ENCODE measurements around the gene TEF. TPM values are rescaled to one million over a fixed set of nuclear protein-coding genes. Genes with fewer than 3 reads are reported as not detected.

TEF gene
- polyA plus RNA-seq, 1 experiment: 28.7 TPM

GRCh38 chr22:41347066-41347859 lies 34.5 kb upstream of the TEF start:
- TF ChIP-seq CTCF (IDR thresholded peaks at IDR 0.05; ENCODE audit: insufficient read depth, low read depth, low read length): no peak
- H3K4me3 ChIP-seq (ENCODE audit: low read depth, low read length): no peak overlapping the region
- POLR2A ChIA-PET: no interaction called here
- no peaks in the 10 kb centered on the region for H3K27me3 ChIP-seq (ENCODE audit: control insufficient read depth, insufficient read depth, low read length)
- peaks cover 55% of the 10 kb centered on the region for H3K36me3 ChIP-seq (ENCODE audit: control insufficient read depth, insufficient read depth, low read length)
- CTCF ChIA-PET: interaction anchor here (1.7 kb wide), 1 partner anchor 13 kb away, joined by 5 read pairs; no protein-coding TSS in a partner anchor
- no peak for DNase-seq (ENCODE audit: low read depth)

GRCh38 chr22:41348964-41349484 lies 32.7 kb upstream of the TEF start:
- CTCF ChIA-PET: interaction anchor here (1.4 kb wide), 1 partner anchor 169 kb away, joined by 4 read pairs; no protein-coding TSS in a partner anchor
- TF ChIP-seq CTCF (IDR thresholded peaks at IDR 0.05; ENCODE audit: insufficient read depth, low read depth, low read length): no peak
- Histone ChIP-seq H3K27me3 (ENCODE audit: control insufficient read depth, insufficient read depth, low read length) (no peaks in the 10 kb centered on the region), H3K36me3 (ENCODE audit: control insufficient read depth, insufficient read depth, low read length) (peaks cover 48% of the 10 kb centered on the region), H3K4me3 (ENCODE audit: low read depth, low read length) (no peak overlapping the region)
- POLR2A ChIA-PET: no interaction called here
- DNase-seq (ENCODE audit: low read depth): no peak

- POLR2A ChIA-PET: no interaction called here
- Histone ChIP-seq H3K27me3 (ENCODE audit: control insufficient read depth, insufficient read depth, low read length) (no peaks in the 10 kb centered on the region), H3K4me3 (ENCODE audit: low read depth, low read length) (no peak overlapping the region), H3K36me3 (ENCODE audit: control insufficient read depth, insufficient read depth, low read length) (peaks cover 48% of the 10 kb centered on the region)
- TF ChIP-seq CTCF (IDR thresholded peaks at IDR 0.05; ENCODE audit: insufficient read depth, low read depth, low read length): no peak
- CTCF ChIA-PET: no interaction called here
- DNase-seq (ENCODE audit: low read depth): no peak
Measured at GRCh38 chr22:41350087-41350486, 31.7 kb upstream of the TEF start.

GRCh38 chr22:41351011-41351410 lies 30.7 kb upstream of the TEF start:
- CTCF ChIA-PET: no interaction called here
- POLR2A ChIA-PET: no interaction called here
- peaks cover 51% of the 10 kb centered on the region for H3K36me3 ChIP-seq (ENCODE audit: control insufficient read depth, insufficient read depth, low read length)

More at GRCh38 chr22:41351011-41351410, 30.7 kb upstream of the TEF start:
- Histone ChIP-seq H3K4me3 (ENCODE audit: low read depth, low read length) (no peak overlapping the region), H3K27me3 (ENCODE audit: control insufficient read depth, insufficient read depth, low read length) (no peaks in the 10 kb centered on the region)
- no peak for DNase-seq (ENCODE audit: low read depth)
- no peak for TF ChIP-seq CTCF (IDR thresholded peaks at IDR 0.05; ENCODE audit: insufficient read depth, low read depth, low read length)

Measured in BJ (cell line).